MM.1S (cell line): ENCODE results near the gene DUSP7.

Experiments
- DNase-seq: peaks from one replicate; pipeline ENCODE4 v3.0.0-alpha.2; 2015
- H2AFZ ChIP-seq: fragments of 300-600 bp; sonication (generic); 2 replicates; pipeline ENCODE4 v1.6.0; 2016; ENCODE audit warnings: antibody characterized with exemption, low read length
- H3F3A ChIP-seq: fragments of 300-600 bp; sonication (generic); 2 replicates; pipeline ENCODE4 v1.6.1; 2016; ENCODE audit warnings: mild to moderate bottlenecking, antibody characterized with exemption, low read length, moderate library complexity, mixed read lengths; ENCODE audit not compliant: insufficient read depth
- H3K27ac ChIP-seq: fragments of 300-600 bp; sonication (generic); 2 replicates; pipeline ENCODE4 v1.5.1; 2016; ENCODE audit warnings: mild to moderate bottlenecking, low read length
- H3K27me3 ChIP-seq: fragments of 300-600 bp; sonication (generic); replicated peaks from 2 replicates; pipeline ENCODE4 v1.6.0; 2016; ENCODE audit warnings: low read length; ENCODE audit not compliant: insufficient read depth
- H3K36me3 ChIP-seq: fragments of 300-600 bp; sonication (generic); replicated peaks from 2 replicates; pipeline ENCODE4 v1.6.1; 2016; ENCODE audit warnings: mild to moderate bottlenecking, low read length, mixed read lengths; ENCODE audit not compliant: insufficient read depth
- H3K4me1 ChIP-seq: fragments of 300-600 bp; sonication (generic); 2 replicates; pipeline ENCODE4 v1.6.1; 2016; ENCODE audit warnings: low read length, mixed read lengths
- H3K4me2 ChIP-seq: fragments of 300-600 bp; sonication (generic); 2 replicates; pipeline ENCODE4 v1.6.0; 2016; ENCODE audit warnings: low read depth, low read length
- H3K4me3 ChIP-seq: fragments of 300-600 bp; sonication (generic); 2 replicates; pipeline ENCODE4 v1.5.1; 2016; ENCODE audit warnings: low read length, mixed read lengths
- H3K79me2 ChIP-seq: fragments of 300-600 bp; sonication (generic); 2 replicates; pipeline ENCODE4 v1.6.1; 2016; ENCODE audit warnings: mixed run types, low read length, mixed read lengths
- H3K9ac ChIP-seq: fragments of 300-600 bp; sonication (generic); 2 replicates; pipeline ENCODE4 v1.6.1; 2016; ENCODE audit warnings: low read length, mixed read lengths
- H3K9me2 ChIP-seq: fragments of 300-600 bp; sonication (generic); replicated peaks from 2 replicates; pipeline ENCODE4 v1.6.1; 2016; ENCODE audit warnings: mild to moderate bottlenecking, low read length, mixed read lengths; ENCODE audit not compliant: insufficient read depth
- H3K9me3 ChIP-seq: fragments of 300-600 bp; sonication (generic); replicated peaks from 2 replicates; pipeline ENCODE4 v1.6.1; 2016; ENCODE audit warnings: mild to moderate bottlenecking, low read length, mixed read lengths; ENCODE audit not compliant: insufficient read depth
- H4K20me1 ChIP-seq: fragments of 300-600 bp; sonication (generic); 2 replicates; pipeline ENCODE4 v1.6.1; 2016; ENCODE audit warnings: mild to moderate bottlenecking, low read length, moderate library complexity, mixed read lengths; ENCODE audit not compliant: insufficient read depth
- CTCF ChIP-seq: fragments of 300-600 bp; sonication (generic); IDR thresholded peaks from 2 replicates; pipeline ENCODE4 v1.5.1; 2016; ENCODE audit warnings: antibody characterized with exemption, low read length, mixed read lengths
- EZH2 ChIP-seq: fragments of 300-600 bp; sonication (generic); optimal IDR thresholded peaks from 2 replicates; pipeline ENCODE3; 2017; ENCODE audit warnings: low read depth, mild to moderate bottlenecking, antibody characterized with exemption, low read length, mixed read lengths
- EZH2phosphoT487 ChIP-seq: fragments of 300-600 bp; sonication (generic); IDR thresholded peaks from 2 replicates; pipeline ENCODE4 v1.6.1; 2018; ENCODE audit warnings: antibody characterized with exemption, low read length

Gene DUSP7

GRCh38 chr3:52023101-52023770 is 33.1 kb downstream of the DUSP7 start:
- Histone ChIP-seq H3K27ac (no peak overlapping the region), H3F3A (no peaks in the 10 kb centered on the region), H4K20me1 (no peaks in the 10 kb centered on the region), H3K27me3 (no peaks in the 10 kb centered on the region), H3K9ac (no peak overlapping the region), H3K79me2 (no peaks in the 10 kb centered on the region), H3K4me3 (no peak overlapping the region), H3K9me2 (no peaks in the 10 kb centered on the region), H3K4me1 (no peaks in the 10 kb centered on the region), H2AFZ (no peak overlapping the region), H3K36me3 (no peaks in the 10 kb centered on the region), H3K9me3 (no peaks in the 10 kb centered on the region), H3K4me2 (no peak overlapping the region)
- no peak for DNase-seq
- TF ChIP-seq EZH2phosphoT487, result no peak
- TF ChIP-seq EZH2, result no peak
- no peak for TF ChIP-seq CTCF

- Histone ChIP-seq H3K36me3 (no peaks in the 10 kb centered on the region), H3K79me2 (no peaks in the 10 kb centered on the region), H3K9ac (no peak overlapping the region), H3K9me3 (no peaks in the 10 kb centered on the region), H4K20me1 (no peaks in the 10 kb centered on the region), H3K27ac (no peak overlapping the region), H3K9me2 (no peaks in the 10 kb centered on the region), H2AFZ (no peak overlapping the region), H3K4me3 (no peak overlapping the region), H3F3A (no peaks in the 10 kb centered on the region), H3K4me1 (no peaks in the 10 kb centered on the region), H3K27me3 (no peaks in the 10 kb centered on the region), H3K4me2 (no peak overlapping the region)
- no peak for DNase-seq
- no peak for TF ChIP-seq CTCF
- TF ChIP-seq EZH2phosphoT487, result no peak
- no peak for TF ChIP-seq EZH2
Measured at GRCh38 chr3:52022323-52023100, 33.9 kb downstream of the DUSP7 start.

GRCh38 chr3:52021489-52022268 is 34.7 kb downstream of the DUSP7 start:
- Histone ChIP-seq H3K4me1 (no peaks in the 10 kb centered on the region), H3K36me3 (no peaks in the 10 kb centered on the region), H3K27me3 (no peaks in the 10 kb centered on the region), H3K9me3 (no peaks in the 10 kb centered on the region), H3K9me2 (no peaks in the 10 kb centered on the region), H3K9ac (no peak overlapping the region), H4K20me1 (no peaks in the 10 kb centered on the region), H3K4me2 (no peak overlapping the region), H3F3A (no peaks in the 10 kb centered on the region), H3K27ac (no peak overlapping the region), H3K4me3 (no peak overlapping the region), H2AFZ (no peak overlapping the region), H3K79me2 (no peaks in the 10 kb centered on the region)
- DNase-seq, result no peak
- TF ChIP-seq EZH2phosphoT487 (no peak), CTCF (no peak), EZH2 (no peak)
